ENCODE measurements around the gene RPGR. TPM values are rescaled to one million over a fixed set of nuclear protein-coding genes. Genes with fewer than 3 reads are reported as not detected.

RPGR gene
- total RNA-seq, 1 experiment from 2014 or later: 46.2 TPM

Small RNA genes within 50 kb of the gene (small RNA-seq; reads per million reads assigned to genes)
- gene RF00322: 0 reads per million in 2 experiments

Other genes with a start within 250 kb of the RPGR start
- gene SRPX, start 106.6 kb downstream of the RPGR start, total RNA-seq (2014; rRNA removed; shearing (Covaris generic)): 78.0 and 85.8 TPM in 2 replicates
- gene OTC, start 25.1 kb upstream of the RPGR start, total RNA-seq (2014; rRNA removed; shearing (Covaris generic)): not detected in 2 replicates
- gene TSPAN7, start 234.0 kb upstream of the RPGR start, total RNA-seq (2014; rRNA removed; shearing (Covaris generic)): 73.1 and 77.5 TPM in 2 replicates